Tibial artery (tissue), 4 donors: ENCODE results near the gene ETNK2.

Experiments used
- DNase-seq, 2 donors: peaks; one replicate each; pipeline ENCODE4 v3.0.0-alpha.2; 2019
- H3K27ac ChIP-seq, 2 donors: fragments of 200-600 bp; sonication (generic) in 1 of 2; 1 replicate in 1 of 2; 2 replicates in 1 of 2; pipeline ENCODE4 v1.5.1; 2018 to 2019; ENCODE audit warnings: mild to moderate bottlenecking in 1 of 2
- H3K27me3 ChIP-seq, 2 donors: fragments of 200-600 bp; sonication (generic) in 1 of 2; one replicate each; pipeline versions ENCODE4 v1.5.1 to v1.6.0; 2016 to 2019
- H3K36me3 ChIP-seq, 3 donors: fragments of 200-600 bp; sonication (generic) in 2 of 3; one replicate each; pipeline ENCODE4 v1.5.1; 2016 to 2019; ENCODE audit warnings: mild to moderate bottlenecking in 2 of 3
- H3K4me1 ChIP-seq, 4 donors: fragments of 200-600 bp; sonication (generic) in 2 of 4; 1 replicate in 3 of 4; 2 replicates in 1 of 4; pipeline ENCODE4 v1.5.1; 2016 to 2019
- H3K4me3 ChIP-seq, 2 donors: fragments of 200-600 bp; sonication (generic) in 1 of 2; 1 replicate in 1 of 2; 2 replicates in 1 of 2; pipeline ENCODE4 v1.5.1; 2018 to 2019; ENCODE audit warnings: mild to moderate bottlenecking in 2 of 2
- H3K9me3 ChIP-seq, 3 donors: fragments of 200-600 bp; sonication (generic) in 1 of 3; one replicate each; pipeline ENCODE4 v1.5.1; 2016 to 2019
- intact Hi-C: fragments of 100-400 bp; cut with DNase I; formaldehyde crosslinking; loops from one replicate; pipeline ENCODE4 v1.15.0; 2023; ENCODE audit warnings: low total_unique reads
- TF ChIP-seq, protein P1 (sequence below), 2 experiments: fragments of 200-600 bp in 1 of 2; fragments of 450-650 bp in 1 of 2; IDR thresholded peaks; one replicate each; pipeline ENCODE4 v1.5.1; 2017 to 2019; ENCODE audit warnings: antibody characterized with exemption in 2 of 2, mild to moderate bottlenecking in 1 of 2, moderate library complexity in 1 of 2

The ETNK2 gene

DNA sequence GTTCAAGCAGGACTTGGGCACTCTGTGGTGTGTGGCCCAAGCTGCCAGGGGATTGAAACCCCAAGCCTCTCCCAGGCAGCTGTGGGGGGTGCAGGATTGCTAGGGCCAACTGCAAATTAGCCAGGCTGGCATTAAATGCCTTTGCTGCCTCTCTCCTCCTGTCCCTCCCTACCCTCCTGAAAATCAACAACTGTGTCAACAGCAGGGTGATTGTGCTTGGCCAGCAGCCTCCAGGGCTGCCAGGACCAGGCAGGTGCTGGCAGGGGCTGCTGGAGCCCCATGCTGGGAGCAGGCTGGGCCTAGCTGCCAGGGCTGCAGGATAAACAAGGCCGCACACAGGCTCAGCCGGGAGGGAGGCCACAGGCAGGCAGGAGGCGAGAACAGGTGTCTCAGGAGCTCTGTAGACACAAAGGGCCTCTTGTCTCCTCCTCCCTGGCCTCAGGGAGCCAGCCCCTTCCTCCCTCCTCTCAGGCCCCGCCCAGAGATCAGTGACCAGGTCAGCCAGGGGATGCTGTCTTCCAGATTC lies 67.5 kb downstream of the ETNK2 start:
- TF ChIP-seq, protein P1, sequence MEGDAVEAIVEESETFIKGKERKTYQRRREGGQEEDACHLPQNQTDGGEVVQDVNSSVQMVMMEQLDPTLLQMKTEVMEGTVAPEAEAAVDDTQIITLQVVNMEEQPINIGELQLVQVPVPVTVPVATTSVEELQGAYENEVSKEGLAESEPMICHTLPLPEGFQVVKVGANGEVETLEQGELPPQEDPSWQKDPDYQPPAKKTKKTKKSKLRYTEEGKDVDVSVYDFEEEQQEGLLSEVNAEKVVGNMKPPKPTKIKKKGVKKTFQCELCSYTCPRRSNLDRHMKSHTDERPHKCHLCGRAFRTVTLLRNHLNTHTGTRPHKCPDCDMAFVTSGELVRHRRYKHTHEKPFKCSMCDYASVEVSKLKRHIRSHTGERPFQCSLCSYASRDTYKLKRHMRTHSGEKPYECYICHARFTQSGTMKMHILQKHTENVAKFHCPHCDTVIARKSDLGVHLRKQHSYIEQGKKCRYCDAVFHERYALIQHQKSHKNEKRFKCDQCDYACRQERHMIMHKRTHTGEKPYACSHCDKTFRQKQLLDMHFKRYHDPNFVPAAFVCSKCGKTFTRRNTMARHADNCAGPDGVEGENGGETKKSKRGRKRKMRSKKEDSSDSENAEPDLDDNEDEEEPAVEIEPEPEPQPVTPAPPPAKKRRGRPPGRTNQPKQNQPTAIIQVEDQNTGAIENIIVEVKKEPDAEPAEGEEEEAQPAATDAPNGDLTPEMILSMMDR (IDR thresholded peaks at IDR 0.05), result no peak
- peak overlapping the region in 1 of 2 donors; percentile 14 for H3K4me3 ChIP-seq
- intact Hi-C loops, result no loop called here
- H3K4me1 ChIP-seq, result peaks cover 9 to 100% (median 96%) of the 10 kb centered on the region in 4 donors
- peak in 1 of 2 donors; percentile 83 for DNase-seq
- no peaks in the 10 kb centered on the region for H3K9me3 ChIP-seq
- H3K27ac ChIP-seq, result peak overlapping the region; percentile 89 to 95
- H3K27me3 ChIP-seq, result no peaks in the 10 kb centered on the region
- H3K36me3 ChIP-seq, result no peaks in the 10 kb centered on the region

DNA sequence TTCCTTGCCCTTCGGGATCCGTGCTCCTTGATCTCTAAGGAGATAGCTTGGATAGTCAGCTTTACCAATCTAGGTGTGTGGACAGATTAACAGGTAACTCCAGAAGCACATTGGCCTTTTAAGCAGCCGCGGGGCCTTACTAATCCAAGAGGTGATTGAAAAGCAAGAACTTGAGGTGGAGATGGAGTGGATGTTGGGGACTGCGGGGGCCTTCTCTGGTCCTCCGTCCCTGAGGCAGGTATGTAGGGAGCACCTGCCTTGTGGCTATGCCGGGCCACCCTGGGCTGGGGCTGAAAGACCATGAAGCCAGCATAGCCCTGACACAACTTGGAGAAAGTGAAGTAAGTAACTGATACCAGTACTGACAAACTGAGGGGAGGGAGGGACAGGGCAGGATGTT lies 68.4 kb downstream of the ETNK2 start:
- intact Hi-C loops, result no loop called here
- peaks cover 5 to 100% (median 97%) of the 10 kb centered on the region in 4 donors for H3K4me1 ChIP-seq
- TF ChIP-seq, protein P1 (IDR thresholded peaks at IDR 0.05), result no peak
- H3K27ac ChIP-seq, result peak overlapping the region; percentile 89 to 95
- no peaks in the 10 kb centered on the region for H3K27me3 ChIP-seq
- no peaks in the 10 kb centered on the region for H3K9me3 ChIP-seq
- H3K4me3 ChIP-seq, result no peak overlapping the region
- no peak for DNase-seq
- H3K36me3 ChIP-seq, result no peaks in the 10 kb centered on the region

DNA sequence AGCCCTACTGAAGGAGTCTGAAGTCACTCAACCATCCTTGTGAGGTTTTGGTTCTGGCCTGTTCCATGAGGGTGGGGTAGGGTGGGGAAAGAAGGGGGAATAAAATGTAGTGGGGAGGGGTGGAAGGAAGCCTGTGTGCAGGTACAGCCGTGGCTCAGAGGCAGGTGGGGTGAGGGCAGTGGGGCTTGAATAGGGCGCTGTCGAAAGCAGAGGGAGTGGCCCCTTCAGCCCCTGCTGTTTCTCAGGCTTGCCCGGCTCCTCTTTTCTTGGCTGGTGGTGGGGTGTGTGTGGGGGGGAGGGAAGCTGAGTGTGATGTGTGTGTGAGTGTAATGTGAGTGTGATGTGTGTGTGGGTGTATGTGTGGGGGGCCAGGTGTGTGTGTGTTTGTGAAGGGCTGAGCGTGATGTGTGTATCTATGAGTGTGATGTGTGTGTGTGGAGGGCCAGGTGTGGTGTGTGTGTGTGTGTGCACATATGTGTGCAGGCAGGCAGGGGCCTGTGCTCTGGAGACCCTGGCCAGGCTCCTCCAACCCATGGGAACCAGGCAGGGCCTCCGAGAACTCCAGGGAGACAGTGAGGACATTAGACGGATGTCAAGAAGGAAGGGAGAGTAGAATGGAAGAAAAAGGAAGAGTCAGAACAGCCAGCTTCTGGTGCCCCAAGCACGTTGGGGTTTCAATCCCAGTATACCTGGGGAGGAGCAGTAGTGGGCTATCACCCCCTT lies 69.9 kb downstream of the ETNK2 start:
- no peak for DNase-seq
- Histone ChIP-seq H3K27me3 (no peaks in the 10 kb centered on the region), H3K27ac (peak overlapping the region; percentile 89 to 95), H3K4me1 (peaks cover 5 to 100% (median 97%) of the 10 kb centered on the region in 4 donors), H3K9me3 (no peaks in the 10 kb centered on the region), H3K36me3 (no peaks in the 10 kb centered on the region), H3K4me3 (peak overlapping the region in 1 of 2 donors; percentile 8)
- TF ChIP-seq, protein P1 (IDR thresholded peaks at IDR 0.05), result no peak
- intact Hi-C loops, result no loop called here

DNA sequence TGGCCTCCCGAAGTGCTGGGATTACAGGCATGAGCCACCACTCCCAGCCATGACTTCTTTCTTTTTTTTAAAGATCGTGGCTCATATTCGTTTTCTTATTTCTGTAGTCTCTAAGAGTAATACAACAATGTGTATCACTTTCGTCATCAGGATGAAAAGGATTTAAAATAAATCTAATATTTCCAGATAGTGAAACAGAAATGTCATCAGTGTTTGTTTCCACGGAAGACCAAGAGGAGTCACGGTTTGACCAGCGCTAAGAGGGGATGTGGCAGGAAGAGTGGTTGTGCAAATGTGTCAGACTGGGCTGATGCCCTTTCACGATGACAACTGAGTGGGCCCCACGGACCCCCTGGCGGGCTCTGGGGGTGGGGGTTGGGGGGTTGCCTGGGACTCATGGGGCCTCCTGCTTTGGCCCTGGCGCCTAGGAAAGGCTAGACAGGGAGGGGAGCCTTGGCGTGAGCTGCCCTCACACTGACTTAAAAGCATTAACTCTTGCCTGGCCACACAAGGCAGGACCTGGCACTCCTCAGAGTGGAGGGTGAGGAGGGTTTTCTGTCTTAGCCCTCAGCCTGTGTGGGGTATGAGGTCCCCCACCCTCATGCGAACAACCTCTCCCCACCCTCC lies 70.6 kb downstream of the ETNK2 start:
- intact Hi-C loops, result no loop called here
- DNase-seq, result no peak
- H3K27me3 ChIP-seq, result no peaks in the 10 kb centered on the region
- peak overlapping the region; percentile 89 to 95 for H3K27ac ChIP-seq
- peak overlapping the region in 1 of 2 donors; percentile 8 for H3K4me3 ChIP-seq
- H3K36me3 ChIP-seq, result no peaks in the 10 kb centered on the region
- peaks cover 5 to 100% (median 97%) of the 10 kb centered on the region in 4 donors for H3K4me1 ChIP-seq
- H3K9me3 ChIP-seq, result no peaks in the 10 kb centered on the region
- TF ChIP-seq, protein P1 (IDR thresholded peaks at IDR 0.05), result no peak
